Measurements from ENCODE around the gene BRINP2. TPM values are rescaled to one million over a fixed set of nuclear protein-coding genes. Genes with fewer than 3 reads are reported as not detected.

Gene BRINP2
- total and polyA plus RNA-seq, 4 donors: 0.05 to 0.75 (median 0.36) TPM

DNA sequence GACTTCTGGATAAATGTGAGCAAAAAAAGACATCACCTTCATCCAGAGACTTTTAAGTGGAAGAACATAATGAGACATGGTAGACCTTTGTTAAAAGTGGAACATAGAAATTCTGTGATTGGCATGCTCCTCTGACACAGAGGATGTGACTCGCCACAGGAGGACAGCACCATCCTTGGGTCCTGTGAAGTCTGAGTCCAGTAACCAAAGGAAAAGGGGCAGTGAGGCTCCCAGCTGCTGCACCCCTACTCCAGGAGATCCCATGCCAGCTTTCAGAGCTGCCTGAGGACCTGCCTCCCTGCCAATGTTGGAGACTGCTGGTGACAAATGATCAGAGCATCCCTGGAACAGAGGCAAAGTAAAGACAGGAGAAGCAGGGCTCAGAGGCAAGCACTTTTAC lies 136.2 kb downstream of the BRINP2 start:
- no peak overlapping the region for H3K4me3 ChIP-seq (ENCODE audit: low read depth in 1 of 3, low read length in 3 of 3)
- H3K9ac ChIP-seq (ENCODE audit: low read depth in 1 of 2, low read length in 2 of 2): no peak overlapping the region
- 86% methylated on average over 1 of the region's 1 CpG for WGBS
- no peaks in the 10 kb centered on the region for H3K36me3 ChIP-seq (ENCODE audit: control insufficient read depth in 4 of 4, insufficient read depth in 3 of 4, low read depth in 1 of 4, low read length in 3 of 4)
- no peak overlapping the region for H3K27ac ChIP-seq (ENCODE audit: low read depth in 1 of 2, low read length in 2 of 2)
- TF ChIP-seq, protein P1, sequence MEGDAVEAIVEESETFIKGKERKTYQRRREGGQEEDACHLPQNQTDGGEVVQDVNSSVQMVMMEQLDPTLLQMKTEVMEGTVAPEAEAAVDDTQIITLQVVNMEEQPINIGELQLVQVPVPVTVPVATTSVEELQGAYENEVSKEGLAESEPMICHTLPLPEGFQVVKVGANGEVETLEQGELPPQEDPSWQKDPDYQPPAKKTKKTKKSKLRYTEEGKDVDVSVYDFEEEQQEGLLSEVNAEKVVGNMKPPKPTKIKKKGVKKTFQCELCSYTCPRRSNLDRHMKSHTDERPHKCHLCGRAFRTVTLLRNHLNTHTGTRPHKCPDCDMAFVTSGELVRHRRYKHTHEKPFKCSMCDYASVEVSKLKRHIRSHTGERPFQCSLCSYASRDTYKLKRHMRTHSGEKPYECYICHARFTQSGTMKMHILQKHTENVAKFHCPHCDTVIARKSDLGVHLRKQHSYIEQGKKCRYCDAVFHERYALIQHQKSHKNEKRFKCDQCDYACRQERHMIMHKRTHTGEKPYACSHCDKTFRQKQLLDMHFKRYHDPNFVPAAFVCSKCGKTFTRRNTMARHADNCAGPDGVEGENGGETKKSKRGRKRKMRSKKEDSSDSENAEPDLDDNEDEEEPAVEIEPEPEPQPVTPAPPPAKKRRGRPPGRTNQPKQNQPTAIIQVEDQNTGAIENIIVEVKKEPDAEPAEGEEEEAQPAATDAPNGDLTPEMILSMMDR (IDR thresholded peaks at IDR 0.05; ENCODE audit: low read depth, low read length, missing input control): no peak
- TF ChIP-seq, protein P2, sequence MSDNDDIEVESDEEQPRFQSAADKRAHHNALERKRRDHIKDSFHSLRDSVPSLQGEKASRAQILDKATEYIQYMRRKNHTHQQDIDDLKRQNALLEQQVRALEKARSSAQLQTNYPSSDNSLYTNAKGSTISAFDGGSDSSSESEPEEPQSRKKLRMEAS (IDR thresholded peaks at IDR 0.05): no peak
- no peak for TF ChIP-seq RXRA (IDR thresholded peaks at IDR 0.05)
- TF ChIP-seq HNF4A (conservative IDR thresholded peaks at IDR 0.05): no peak
- TF ChIP-seq SP1 (IDR thresholded peaks at IDR 0.05): no peak
- TF ChIP-seq, protein P3, sequence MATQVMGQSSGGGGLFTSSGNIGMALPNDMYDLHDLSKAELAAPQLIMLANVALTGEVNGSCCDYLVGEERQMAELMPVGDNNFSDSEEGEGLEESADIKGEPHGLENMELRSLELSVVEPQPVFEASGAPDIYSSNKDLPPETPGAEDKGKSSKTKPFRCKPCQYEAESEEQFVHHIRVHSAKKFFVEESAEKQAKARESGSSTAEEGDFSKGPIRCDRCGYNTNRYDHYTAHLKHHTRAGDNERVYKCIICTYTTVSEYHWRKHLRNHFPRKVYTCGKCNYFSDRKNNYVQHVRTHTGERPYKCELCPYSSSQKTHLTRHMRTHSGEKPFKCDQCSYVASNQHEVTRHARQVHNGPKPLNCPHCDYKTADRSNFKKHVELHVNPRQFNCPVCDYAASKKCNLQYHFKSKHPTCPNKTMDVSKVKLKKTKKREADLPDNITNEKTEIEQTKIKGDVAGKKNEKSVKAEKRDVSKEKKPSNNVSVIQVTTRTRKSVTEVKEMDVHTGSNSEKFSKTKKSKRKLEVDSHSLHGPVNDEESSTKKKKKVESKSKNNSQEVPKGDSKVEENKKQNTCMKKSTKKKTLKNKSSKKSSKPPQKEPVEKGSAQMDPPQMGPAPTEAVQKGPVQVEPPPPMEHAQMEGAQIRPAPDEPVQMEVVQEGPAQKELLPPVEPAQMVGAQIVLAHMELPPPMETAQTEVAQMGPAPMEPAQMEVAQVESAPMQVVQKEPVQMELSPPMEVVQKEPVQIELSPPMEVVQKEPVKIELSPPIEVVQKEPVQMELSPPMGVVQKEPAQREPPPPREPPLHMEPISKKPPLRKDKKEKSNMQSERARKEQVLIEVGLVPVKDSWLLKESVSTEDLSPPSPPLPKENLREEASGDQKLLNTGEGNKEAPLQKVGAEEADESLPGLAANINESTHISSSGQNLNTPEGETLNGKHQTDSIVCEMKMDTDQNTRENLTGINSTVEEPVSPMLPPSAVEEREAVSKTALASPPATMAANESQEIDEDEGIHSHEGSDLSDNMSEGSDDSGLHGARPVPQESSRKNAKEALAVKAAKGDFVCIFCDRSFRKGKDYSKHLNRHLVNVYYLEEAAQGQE (IDR thresholded peaks at IDR 0.05): no peak
- TF ChIP-seq GABPA (IDR thresholded peaks at IDR 0.05 in 1 of 2, conservative IDR thresholded peaks at IDR 0.05 in 1 of 2): no peak
- no peak for TF ChIP-seq JUND (IDR thresholded peaks at IDR 0.05)
- no peak for TF ChIP-seq FOXA1 (IDR thresholded peaks at IDR 0.05)
- no peak for TF ChIP-seq TAF1 (conservative IDR thresholded peaks at IDR 0.05)
- TF ChIP-seq HNF4G (IDR thresholded peaks at IDR 0.05): no peak
- TF ChIP-seq NR2F2 (IDR thresholded peaks at IDR 0.05): no peak
- no peak for TF ChIP-seq RAD21 (IDR thresholded peaks at IDR 0.05)
- TF ChIP-seq, protein P4, sequence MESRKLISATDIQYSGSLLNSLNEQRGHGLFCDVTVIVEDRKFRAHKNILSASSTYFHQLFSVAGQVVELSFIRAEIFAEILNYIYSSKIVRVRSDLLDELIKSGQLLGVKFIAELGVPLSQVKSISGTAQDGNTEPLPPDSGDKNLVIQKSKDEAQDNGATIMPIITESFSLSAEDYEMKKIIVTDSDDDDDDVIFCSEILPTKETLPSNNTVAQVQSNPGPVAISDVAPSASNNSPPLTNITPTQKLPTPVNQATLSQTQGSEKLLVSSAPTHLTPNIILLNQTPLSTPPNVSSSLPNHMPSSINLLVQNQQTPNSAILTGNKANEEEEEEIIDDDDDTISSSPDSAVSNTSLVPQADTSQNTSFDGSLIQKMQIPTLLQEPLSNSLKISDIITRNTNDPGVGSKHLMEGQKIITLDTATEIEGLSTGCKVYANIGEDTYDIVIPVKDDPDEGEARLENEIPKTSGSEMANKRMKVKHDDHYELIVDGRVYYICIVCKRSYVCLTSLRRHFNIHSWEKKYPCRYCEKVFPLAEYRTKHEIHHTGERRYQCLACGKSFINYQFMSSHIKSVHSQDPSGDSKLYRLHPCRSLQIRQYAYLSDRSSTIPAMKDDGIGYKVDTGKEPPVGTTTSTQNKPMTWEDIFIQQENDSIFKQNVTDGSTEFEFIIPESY (IDR thresholded peaks at IDR 0.05): no peak
- TF ChIP-seq, protein P5, sequence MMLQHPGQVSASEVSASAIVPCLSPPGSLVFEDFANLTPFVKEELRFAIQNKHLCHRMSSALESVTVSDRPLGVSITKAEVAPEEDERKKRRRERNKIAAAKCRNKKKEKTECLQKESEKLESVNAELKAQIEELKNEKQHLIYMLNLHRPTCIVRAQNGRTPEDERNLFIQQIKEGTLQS (IDR thresholded peaks at IDR 0.05): no peak
- no peak for TF ChIP-seq YY1 (IDR thresholded peaks at IDR 0.05)
- TF ChIP-seq FOXA2 (IDR thresholded peaks at IDR 0.05): no peak
- TF ChIP-seq EGR1 (IDR thresholded peaks at IDR 0.05; ENCODE audit: low read depth in 2 of 2): no peak
- H3K4me1 ChIP-seq (ENCODE audit: control insufficient read depth in 4 of 4, insufficient read depth in 4 of 4, low read length in 3 of 4): no peaks in the 10 kb centered on the region
- no peak for DNase-seq (ENCODE audit: low spot score)
- no peaks in the 10 kb centered on the region for H3K27me3 ChIP-seq (ENCODE audit: control insufficient read depth in 4 of 4, insufficient read depth in 4 of 4, low read length in 3 of 4)
- H3K9me3 ChIP-seq (ENCODE audit: control insufficient read depth in 4 of 4, low read length in 3 of 4): no peaks in the 10 kb centered on the region
